HG03558 (cell line): ENCODE data around the gene ECI1.
A peak's percentile ranks its signal among the peaks of the same experiment; 100 is the strongest.

ENCODE experiments used
- ATAC-seq: cut with Tn5 transposase; IDR thresholded peaks from one replicate; pipeline ENCODE4 v1.9.1; 2021; ENCODE audit warnings: moderate number of reproducible peaks; ENCODE audit not compliant: unreplicated experiment; ENCODE audit errors: extremely low read depth

Gene ECI1

GRCh38 chr16:2251296-2252111 lies at the start of gene ECI1:
Gene ECI1 (minus strand): TSS chr16:2251587. CDS start chr16:2251566, 21 bp downstream.
- ATAC-seq = peak; percentile 71

- no peak for ATAC-seq
Observed at GRCh38 chr16:2299915-2300192, 48.5 kb upstream of the ECI1 start.

GRCh38 chr16:2299121-2299914 lies 47.9 kb upstream of the ECI1 start:
- ATAC-seq = no peak

GRCh38 chr16:2298621-2299020 lies 47.2 kb upstream of the ECI1 start:
- ATAC-seq = no peak

GRCh38 chr16:2297506-2297860 lies 46.1 kb upstream of the ECI1 start:
- ATAC-seq = no peak

GRCh38 chr16:2296661-2297505 lies 45.5 kb upstream of the ECI1 start:
- no peak for ATAC-seq

- ATAC-seq = no peak
Observed at GRCh38 chr16:2295056-2295798, 43.8 kb upstream of the ECI1 start.

GRCh38 chr16:2292221-2292620 lies 40.8 kb upstream of the ECI1 start:
- ATAC-seq = no peak

GRCh38 chr16:2289282-2289681 lies 37.9 kb upstream of the ECI1 start:
- ATAC-seq = no peak

GRCh38 chr16:2288726-2289125 lies 37.3 kb upstream of the ECI1 start:
- no peak for ATAC-seq

- ATAC-seq = no peak
Observed at GRCh38 chr16:2287916-2288547, 36.6 kb upstream of the ECI1 start.

- ATAC-seq = no peak
Observed at GRCh38 chr16:2286550-2286949, 35.2 kb upstream of the ECI1 start.

- ATAC-seq = no peak
Observed at GRCh38 chr16:2285731-2286191, 34.4 kb upstream of the ECI1 start.

- ATAC-seq = no peak
Observed at GRCh38 chr16:2284797-2285576, 33.6 kb upstream of the ECI1 start.

GRCh38 chr16:2284001-2284770 lies 32.8 kb upstream of the ECI1 start:
- ATAC-seq = no peak

GRCh38 chr16:2282866-2283555 lies 31.6 kb upstream of the ECI1 start:
- no peak for ATAC-seq

- ATAC-seq = no peak
Observed at GRCh38 chr16:2282262-2282661, 30.9 kb upstream of the ECI1 start.
